WI38 (cell line): ENCODE results near the gene FAM209A.

Experiments
- H3K4me3 ChIP-seq: 2 replicates; pipeline ENCODE4 v1.5.1; 2011; ENCODE audit warnings: low read depth, mild to moderate bottlenecking, control low read depth, low read length
- TF ChIP-seq, protein P1 (sequence below): IDR thresholded peaks from 2 replicates; pipeline ENCODE4 v1.5.1; 2012; ENCODE audit warnings: low read depth, mild to moderate bottlenecking, control low read depth, low read length

The FAM209A gene

DNA sequence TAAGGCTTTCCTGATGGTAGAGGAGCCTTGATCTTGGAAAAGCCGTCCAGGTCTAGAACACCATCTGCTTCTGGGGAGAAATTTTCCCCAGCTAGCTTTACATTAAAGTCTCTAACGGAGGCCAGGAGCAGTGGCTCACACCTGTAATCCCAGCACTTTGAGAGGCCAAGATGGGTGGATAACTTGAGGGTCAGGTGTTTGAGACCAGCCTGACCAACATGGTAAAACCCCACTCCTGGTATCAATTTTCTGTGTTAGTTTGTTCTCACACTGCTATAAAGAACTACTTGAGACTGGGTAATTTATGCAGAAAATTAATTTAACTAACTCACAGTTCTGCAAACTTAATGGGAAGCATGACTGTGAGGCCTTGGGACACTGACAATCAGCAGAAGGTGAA lies 46.3 kb downstream of the FAM209A start:
- TF ChIP-seq, protein P1, sequence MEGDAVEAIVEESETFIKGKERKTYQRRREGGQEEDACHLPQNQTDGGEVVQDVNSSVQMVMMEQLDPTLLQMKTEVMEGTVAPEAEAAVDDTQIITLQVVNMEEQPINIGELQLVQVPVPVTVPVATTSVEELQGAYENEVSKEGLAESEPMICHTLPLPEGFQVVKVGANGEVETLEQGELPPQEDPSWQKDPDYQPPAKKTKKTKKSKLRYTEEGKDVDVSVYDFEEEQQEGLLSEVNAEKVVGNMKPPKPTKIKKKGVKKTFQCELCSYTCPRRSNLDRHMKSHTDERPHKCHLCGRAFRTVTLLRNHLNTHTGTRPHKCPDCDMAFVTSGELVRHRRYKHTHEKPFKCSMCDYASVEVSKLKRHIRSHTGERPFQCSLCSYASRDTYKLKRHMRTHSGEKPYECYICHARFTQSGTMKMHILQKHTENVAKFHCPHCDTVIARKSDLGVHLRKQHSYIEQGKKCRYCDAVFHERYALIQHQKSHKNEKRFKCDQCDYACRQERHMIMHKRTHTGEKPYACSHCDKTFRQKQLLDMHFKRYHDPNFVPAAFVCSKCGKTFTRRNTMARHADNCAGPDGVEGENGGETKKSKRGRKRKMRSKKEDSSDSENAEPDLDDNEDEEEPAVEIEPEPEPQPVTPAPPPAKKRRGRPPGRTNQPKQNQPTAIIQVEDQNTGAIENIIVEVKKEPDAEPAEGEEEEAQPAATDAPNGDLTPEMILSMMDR, result no peak
- no peak overlapping the region for H3K4me3 ChIP-seq

DNA sequence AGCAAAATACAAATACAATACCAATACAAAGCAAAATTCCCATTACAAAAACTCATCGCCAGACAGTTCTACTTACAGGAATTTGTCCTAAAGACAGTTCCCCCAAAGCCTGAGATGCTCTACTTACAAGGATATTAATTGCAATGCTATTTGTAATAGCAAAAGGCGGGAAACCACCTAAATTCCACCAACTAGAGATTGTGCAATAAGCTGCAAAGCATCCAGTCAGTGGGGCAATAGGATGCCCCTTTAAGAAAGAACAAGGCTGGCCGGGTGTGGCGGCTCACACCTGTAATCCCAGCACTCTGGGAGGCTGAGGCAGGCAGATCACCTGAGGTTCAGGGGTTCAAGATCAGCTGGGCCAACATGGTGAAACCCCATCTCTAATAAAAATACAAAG lies 47.6 kb downstream of the FAM209A start:
- TF ChIP-seq, protein P1, result no peak
- no peak overlapping the region for H3K4me3 ChIP-seq

DNA sequence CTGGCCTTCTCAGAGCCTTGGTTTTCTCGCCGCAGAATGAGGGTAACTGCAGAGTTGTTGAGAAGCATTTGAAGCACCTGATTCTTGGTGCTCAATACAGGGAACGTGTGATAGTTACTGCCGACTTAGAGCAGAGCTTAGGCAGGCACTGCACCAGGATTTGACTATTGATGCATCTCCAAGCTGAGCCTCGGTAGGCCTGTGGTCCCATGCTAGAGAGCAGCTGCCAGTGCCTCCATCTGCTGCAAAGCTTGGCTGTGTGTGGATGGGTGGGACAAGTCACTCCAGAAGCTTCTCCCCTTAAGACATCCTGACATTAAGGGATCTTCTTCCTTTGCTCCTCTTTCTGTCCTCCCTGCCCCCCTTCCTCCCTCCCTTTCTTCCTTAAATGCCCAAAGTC lies 49.4 kb downstream of the FAM209A start:
- TF ChIP-seq, protein P1, result no peak
- no peak overlapping the region for H3K4me3 ChIP-seq

DNA sequence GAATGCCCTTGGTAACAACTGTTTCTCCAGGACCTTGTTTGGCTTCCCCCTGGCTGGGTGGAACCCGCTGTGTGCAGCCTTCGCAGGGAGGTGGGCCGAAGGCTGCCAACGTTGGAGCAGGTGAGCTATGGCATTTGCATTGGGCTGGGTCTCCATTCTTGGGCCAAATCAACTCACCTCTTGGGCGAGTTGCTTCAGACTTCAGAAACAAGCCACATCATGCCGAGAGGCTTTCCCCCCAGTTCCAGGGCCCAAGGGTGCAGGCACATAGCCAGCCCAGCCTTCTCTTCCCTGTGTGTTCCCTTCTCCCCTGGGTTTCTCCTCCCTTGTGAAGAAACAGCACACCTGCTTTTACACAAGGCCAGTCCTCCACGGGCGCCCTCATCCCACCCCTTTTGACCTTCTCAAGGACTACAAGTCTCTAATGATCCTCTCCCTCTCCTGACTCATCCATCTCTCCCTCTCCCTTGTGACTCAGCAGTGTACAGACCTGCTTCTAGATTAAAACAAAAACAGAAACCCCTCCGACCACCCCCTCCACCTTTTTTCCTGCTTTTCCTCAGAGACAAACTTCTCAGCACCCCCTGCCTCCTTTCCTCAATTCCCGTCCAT lies 50.1 kb downstream of the FAM209A start:
- H3K4me3 ChIP-seq, result no peak overlapping the region
- TF ChIP-seq, protein P1, result no peak

DNA sequence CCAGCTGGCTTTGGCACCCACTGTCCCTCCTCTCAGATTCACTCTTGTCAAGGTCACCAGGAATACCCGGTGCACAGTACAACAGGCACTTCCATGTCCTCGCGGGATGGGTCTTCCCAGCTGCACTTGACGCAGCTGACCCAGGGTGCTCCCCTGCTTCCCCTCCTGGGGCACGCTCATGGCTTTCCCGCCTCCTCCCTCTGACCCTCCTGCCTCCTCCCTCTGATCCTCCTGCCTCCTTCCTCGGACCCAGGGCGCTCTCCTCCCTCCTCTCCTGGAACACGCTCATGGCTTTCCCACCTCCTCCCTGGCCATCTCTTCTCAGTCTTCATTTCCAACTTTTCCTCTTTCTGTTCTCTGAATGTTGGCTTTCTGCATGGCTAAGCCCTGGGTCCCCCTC lies 50.6 kb downstream of the FAM209A start:
- no peak overlapping the region for H3K4me3 ChIP-seq
- TF ChIP-seq, protein P1, result no peak
